Osteocyte (in vitro differentiated cells): ENCODE measurements around the gene ZFTA. TPM values are rescaled to one million over a fixed set of nuclear protein-coding genes. Genes with fewer than 3 reads are reported as not detected.

ENCODE experiments used
- DNase-seq: peaks from one replicate; pipeline ENCODE4 v3.0.0; 2021; ENCODE audit warnings: mixed read lengths; ENCODE audit not compliant: unreplicated experiment; ENCODE audit errors: extremely low spot score
- H3K27ac Mint-ChIP-seq: one replicate; pipeline ENCODE4 v1.8.0; 2021; ENCODE audit warnings: mild to moderate bottlenecking, mixed read lengths; ENCODE audit not compliant: unreplicated experiment
- H3K27me3 Mint-ChIP-seq: one replicate; pipeline ENCODE4 v1.8.0; 2021; ENCODE audit warnings: mixed read lengths; ENCODE audit not compliant: unreplicated experiment
- H3K36me3 Mint-ChIP-seq: one replicate; pipeline ENCODE4 v1.8.0; 2021; ENCODE audit warnings: mixed read lengths; ENCODE audit not compliant: unreplicated experiment
- H3K4me1 Mint-ChIP-seq: one replicate; pipeline ENCODE4 v1.8.0; 2021; ENCODE audit warnings: mixed read lengths; ENCODE audit not compliant: unreplicated experiment
- H3K4me3 Mint-ChIP-seq: one replicate; pipeline ENCODE4 v1.8.0; 2021; ENCODE audit warnings: mild to moderate bottlenecking, moderate library complexity, mixed read lengths; ENCODE audit not compliant: unreplicated experiment
- H3K9me3 Mint-ChIP-seq: one replicate; pipeline ENCODE4 v1.8.0; 2021; ENCODE audit warnings: mixed read lengths; ENCODE audit not compliant: unreplicated experiment
- CTCF ChIP-seq: fragments of 200-600 bp; sonication (generic); IDR thresholded peaks from 2 replicates; pipeline ENCODE4 v1.5.0; 2021; ENCODE audit warnings: antibody characterized with exemption, mild to moderate bottlenecking, moderate library complexity
- total RNA-seq: library from RNA; stranded (reverse); gene quantifications from 2 replicates; pipeline ENCODE4 v1.2.1, GENCODE V29; 2021

The ZFTA gene
- total RNA-seq, 1 donor from 2014 or later: 32.1 TPM

GRCh38 chr11:63764679-63765647 lies 3.6 kb downstream of the ZFTA start:
- no peaks in the 10 kb centered on the region for H3K9me3 Mint-ChIP-seq
- H3K36me3 Mint-ChIP-seq: peaks cover 6% of the 10 kb centered on the region
- no peaks in the 10 kb centered on the region for H3K27me3 Mint-ChIP-seq
- H3K27ac Mint-ChIP-seq: no peak overlapping the region
- peaks cover 36% of the 10 kb centered on the region for H3K4me1 Mint-ChIP-seq
- no peak overlapping the region for H3K4me3 Mint-ChIP-seq
- no peak for DNase-seq
- no peak for TF ChIP-seq CTCF

GRCh38 chr11:63764340-63764678 lies 4.3 kb downstream of the ZFTA start:
- H3K9me3 Mint-ChIP-seq: no peaks in the 10 kb centered on the region
- H3K4me1 Mint-ChIP-seq: peaks cover 33% of the 10 kb centered on the region
- no peaks in the 10 kb centered on the region for H3K27me3 Mint-ChIP-seq
- no peak for DNase-seq
- H3K27ac Mint-ChIP-seq: no peak overlapping the region
- no peak for TF ChIP-seq CTCF
- H3K4me3 Mint-ChIP-seq: no peak overlapping the region
- peaks cover 6% of the 10 kb centered on the region for H3K36me3 Mint-ChIP-seq

- no peak for TF ChIP-seq CTCF
- Mint-ChIP-seq H3K9me3 (no peaks in the 10 kb centered on the region), H3K36me3 (peaks cover 9% of the 10 kb centered on the region), H3K4me3 (no peak overlapping the region), H3K27ac (no peak overlapping the region), H3K4me1 (peaks cover 33% of the 10 kb centered on the region), H3K27me3 (no peaks in the 10 kb centered on the region)
- DNase-seq: no peak
Measured at GRCh38 chr11:63763496-63764339, 4.9 kb downstream of the ZFTA start.

GRCh38 chr11:63762654-63763495 lies 5.7 kb downstream of the ZFTA start:
- no peak for DNase-seq
- Mint-ChIP-seq H3K9me3 (no peaks in the 10 kb centered on the region), H3K27me3 (no peaks in the 10 kb centered on the region), H3K4me1 (peaks cover 33% of the 10 kb centered on the region), H3K4me3 (no peak overlapping the region), H3K27ac (no peak overlapping the region), H3K36me3 (peaks cover 13% of the 10 kb centered on the region)
- TF ChIP-seq CTCF: no peak
